Measurements from ENCODE around the gene OSBPL5. TPM values are rescaled to one million over a fixed set of nuclear protein-coding genes. Genes with fewer than 3 reads are reported as not detected.

The OSBPL5 gene
- total and polyA plus RNA-seq, 4 donors, result 15.2 to 51.5 (median 28.3) TPM

GRCh38 chr11:3104051-3104714 lies 60.9 kb downstream of the OSBPL5 start:
- H3K36me3 ChIP-seq (ENCODE audit: control insufficient read depth in 4 of 4, insufficient read depth in 4 of 4, low read length in 4 of 4), result peaks cover 0 to 39% (median 2%) of the 10 kb centered on the region in 4 donors
- no peak for TF ChIP-seq CTCF (IDR thresholded peaks at IDR 0.05; ENCODE audit: control extremely low read depth, extremely low read depth)
- H3K4me3 ChIP-seq, result no peak overlapping the region
- DNase-seq (no peak), ATAC-seq (ENCODE audit: insufficient read depth, low FRiP score) (no peak)
- no peak overlapping the region for H3K27ac ChIP-seq (ENCODE audit: low read depth in 1 of 2, low read length in 1 of 2)
- H3K9ac ChIP-seq (ENCODE audit: insufficient read depth in 1 of 2, low read length in 2 of 2), result no peak overlapping the region
- H3K9me3 ChIP-seq (ENCODE audit: control insufficient read depth in 4 of 4, insufficient read depth in 3 of 4, low read length in 3 of 4), result no peaks in the 10 kb centered on the region
- peaks cover 0 to 4% (median 0%) of the 10 kb centered on the region in 5 donors for H3K4me1 ChIP-seq (ENCODE audit: control insufficient read depth in 5 of 5, insufficient read depth in 5 of 5, low read length in 5 of 5)
- 90 to 93% methylated on average over 17 to 22 of the region's 22 CpGs for WGBS, 2 donors
- no peaks in the 10 kb centered on the region for H3K27me3 ChIP-seq (ENCODE audit: control insufficient read depth in 3 of 3, insufficient read depth in 3 of 3, low read length in 2 of 3)

DNA sequence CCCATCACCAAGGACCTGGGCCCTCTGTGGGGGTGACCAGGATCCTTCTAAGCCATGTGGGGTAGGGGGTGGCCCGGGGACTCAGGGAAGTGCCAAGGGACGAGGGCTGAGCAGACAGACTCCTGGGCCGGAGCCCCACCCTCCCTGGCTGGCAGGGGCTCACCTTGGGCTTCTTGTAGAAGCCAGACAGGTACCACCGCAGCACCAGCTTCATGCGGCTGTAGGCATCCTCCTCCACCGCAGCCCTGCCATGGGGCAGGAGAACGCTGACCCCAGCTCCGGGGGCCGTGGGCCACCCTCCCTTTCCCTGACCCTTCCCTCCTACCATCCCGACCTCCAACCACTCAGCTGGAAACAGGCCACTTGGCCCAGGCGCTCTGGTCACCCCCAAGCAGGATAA lies 62.0 kb downstream of the OSBPL5 start:
- H3K9me3 ChIP-seq (ENCODE audit: control insufficient read depth in 4 of 4, insufficient read depth in 3 of 4, low read length in 3 of 4), result no peaks in the 10 kb centered on the region
- peaks cover 0 to 39% (median 7%) of the 10 kb centered on the region in 4 donors for H3K36me3 ChIP-seq (ENCODE audit: control insufficient read depth in 4 of 4, insufficient read depth in 4 of 4, low read length in 4 of 4)
- ATAC-seq (ENCODE audit: insufficient read depth, low FRiP score), result no peak
- no peak overlapping the region for H3K4me3 ChIP-seq
- no peak overlapping the region for H3K9ac ChIP-seq (ENCODE audit: insufficient read depth in 1 of 2, low read length in 2 of 2)
- no peak for DNase-seq
- H3K27ac ChIP-seq (ENCODE audit: low read depth in 1 of 2, low read length in 1 of 2), result no peak overlapping the region
- TF ChIP-seq CTCF (IDR thresholded peaks at IDR 0.05; ENCODE audit: control extremely low read depth, extremely low read depth), result no peak
- WGBS, 2 donors, result 83 to 92% methylated on average over 11 of the region's 11 CpGs
- peaks cover 0 to 4% (median 0%) of the 10 kb centered on the region in 5 donors for H3K4me1 ChIP-seq (ENCODE audit: control insufficient read depth in 5 of 5, insufficient read depth in 5 of 5, low read length in 5 of 5)
- H3K27me3 ChIP-seq (ENCODE audit: control insufficient read depth in 3 of 3, insufficient read depth in 3 of 3, low read length in 2 of 3), result no peaks in the 10 kb centered on the region

- Histone ChIP-seq H3K9ac (ENCODE audit: insufficient read depth in 1 of 2, low read length in 2 of 2) (no peak overlapping the region), H3K4me1 (ENCODE audit: control insufficient read depth in 5 of 5, insufficient read depth in 5 of 5, low read length in 5 of 5) (peaks cover 0 to 4% (median 0%) of the 10 kb centered on the region in 5 donors), H3K4me3 (no peak overlapping the region), H3K9me3 (ENCODE audit: control insufficient read depth in 4 of 4, insufficient read depth in 3 of 4, low read length in 3 of 4) (no peaks in the 10 kb centered on the region), H3K27ac (ENCODE audit: low read depth in 1 of 2, low read length in 1 of 2) (no peak overlapping the region), H3K36me3 (ENCODE audit: control insufficient read depth in 4 of 4, insufficient read depth in 4 of 4, low read length in 4 of 4) (peaks cover 0 to 37% (median 7%) of the 10 kb centered on the region in 4 donors), H3K27me3 (ENCODE audit: control insufficient read depth in 3 of 3, insufficient read depth in 3 of 3, low read length in 2 of 3) (no peaks in the 10 kb centered on the region)
- ATAC-seq (ENCODE audit: insufficient read depth, low FRiP score) (no peak), DNase-seq (no peak)
- TF ChIP-seq CTCF (IDR thresholded peaks at IDR 0.05; ENCODE audit: control extremely low read depth, extremely low read depth), result no peak
- 94 to 98% methylated on average over 5 of the region's 5 CpGs for WGBS, 2 donors
These were observed 62.5 kb downstream of the OSBPL5 start for GRCh38 chr11:3102641-3102921.

Measured in lung (tissue), 12 donors.